Gastrocnemius medialis (tissue), 4 donors: Measurements from ENCODE around the gene CHAF1A. TPM values are rescaled to one million over a fixed set of nuclear protein-coding genes. Genes with fewer than 3 reads are reported as not detected.

ENCODE experiments used
- ATAC-seq, 2 donors: fragments of 150-250 bp; one replicate each; pipeline ENCODE4 v1.9.1; 2016
- DNase-seq, 2 donors: peaks; one replicate each; pipeline ENCODE4 v3.0.0-alpha.2; 2019
- H3K27ac ChIP-seq, 4 donors: fragments of 200-600 bp; sonication (generic); 1 replicate in 1 of 4; 2 replicates in 3 of 4; pipeline ENCODE4 v1.5.1; 2016 to 2018; ENCODE audit warnings: mild to moderate bottlenecking in 2 of 4, moderate library complexity in 1 of 4
- H3K27me3 ChIP-seq, 3 donors: fragments of 200-600 bp; sonication (generic) in 2 of 3; 1 replicate in 1 of 3; 2 replicates in 2 of 3; pipeline versions ENCODE4 v1.5.1 to v1.6.0; 2016 to 2019; ENCODE audit warnings: mild to moderate bottlenecking in 1 of 3, moderate library complexity in 1 of 3
- H3K36me3 ChIP-seq, 2 donors: fragments of 200-600 bp; sonication (generic) in 1 of 2; one replicate each; pipeline ENCODE4 v1.5.1; 2017 to 2018
- H3K4me1 ChIP-seq, 2 donors: fragments of 200-600 bp; sonication (generic) in 1 of 2; one replicate each; pipeline ENCODE4 v1.5.1; 2016 to 2017; ENCODE audit warnings: mild to moderate bottlenecking in 2 of 2
- H3K4me3 ChIP-seq, 4 donors: fragments of 200-600 bp; sonication (generic) in 3 of 4; 1 replicate in 1 of 4; 2 replicates in 3 of 4; pipeline ENCODE4 v1.5.1; 2016 to 2019; ENCODE audit warnings: mild to moderate bottlenecking in 2 of 4
- H3K9me3 ChIP-seq, 3 donors: fragments of 200-600 bp; sonication (generic) in 2 of 3; 1 replicate in 1 of 3; 2 replicates in 2 of 3; pipeline ENCODE4 v1.5.1; 2016 to 2019
- POLR2A ChIP-seq, 2 donors: fragments of 450-650 bp; IDR thresholded peaks; one replicate each; pipeline ENCODE4 v1.6.1; 2017; ENCODE audit warnings: antibody characterized with exemption in 2 of 2, mild to moderate bottlenecking in 2 of 2, moderate library complexity in 2 of 2
- in situ Hi-C, 4 donors: fragments of 200-750 bp; cut with MboI; loops; one replicate each; pipeline versions ENCODE4 v1.15.0 to v1.8.0; 2017; ENCODE audit warnings: low sequenced_read_pairs in 4 of 4
- intact Hi-C: fragments of 100-400 bp; cut with DNase I; formaldehyde crosslinking; loops from one replicate; pipeline ENCODE4 v1.15.1; 2023; ENCODE audit warnings: low total_unique reads
- total RNA-seq, 4 donors: library from RNA; depleted of rRNA; stranded (reverse); fragments of >200 nt; gene quantifications; one replicate each; pipeline versions ENCODE4 v1.1.0 to v1.2.3, GENCODE V29; 2016
- TF ChIP-seq, protein P1 (sequence below), 5 experiments: fragments of 450-650 bp in 3 of 5; fragments of 200-600 bp in 2 of 5; sonication (generic) in 2 of 5; IDR thresholded peaks in 4 of 5; conservative IDR thresholded peaks in 1 of 5; 1 replicate in 4 of 5; 2 replicates in 1 of 5; pipeline ENCODE4 v1.5.1; 2016 to 2019; ENCODE audit warnings: antibody characterized with exemption in 5 of 5, mild to moderate bottlenecking in 3 of 5, moderate library complexity in 3 of 5

Gene CHAF1A
- total RNA-seq, 4 donors from 2014 or later: 7.3 to 15.8 (median 9.7) TPM

DNA sequence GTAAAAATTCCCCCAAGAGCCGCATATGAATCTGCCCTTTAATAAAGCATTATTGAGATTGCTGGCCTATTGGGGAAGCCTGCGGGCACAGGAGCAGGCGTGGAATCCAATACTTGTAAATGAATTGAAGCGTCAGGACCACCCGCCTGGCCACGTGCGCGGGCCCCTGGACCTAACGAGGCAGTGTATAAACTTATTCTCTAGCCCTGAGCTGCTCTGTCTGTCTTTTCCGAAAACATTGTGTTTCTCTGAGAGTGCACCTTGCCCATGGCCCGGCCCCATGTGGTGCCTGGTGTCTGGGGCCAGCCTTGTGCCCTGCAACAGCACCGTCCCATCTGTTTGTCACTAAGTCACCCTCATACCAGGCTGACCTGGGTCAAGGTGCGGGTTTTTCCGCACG is 40.7 kb downstream of the CHAF1A start:
- TF ChIP-seq, protein P1, sequence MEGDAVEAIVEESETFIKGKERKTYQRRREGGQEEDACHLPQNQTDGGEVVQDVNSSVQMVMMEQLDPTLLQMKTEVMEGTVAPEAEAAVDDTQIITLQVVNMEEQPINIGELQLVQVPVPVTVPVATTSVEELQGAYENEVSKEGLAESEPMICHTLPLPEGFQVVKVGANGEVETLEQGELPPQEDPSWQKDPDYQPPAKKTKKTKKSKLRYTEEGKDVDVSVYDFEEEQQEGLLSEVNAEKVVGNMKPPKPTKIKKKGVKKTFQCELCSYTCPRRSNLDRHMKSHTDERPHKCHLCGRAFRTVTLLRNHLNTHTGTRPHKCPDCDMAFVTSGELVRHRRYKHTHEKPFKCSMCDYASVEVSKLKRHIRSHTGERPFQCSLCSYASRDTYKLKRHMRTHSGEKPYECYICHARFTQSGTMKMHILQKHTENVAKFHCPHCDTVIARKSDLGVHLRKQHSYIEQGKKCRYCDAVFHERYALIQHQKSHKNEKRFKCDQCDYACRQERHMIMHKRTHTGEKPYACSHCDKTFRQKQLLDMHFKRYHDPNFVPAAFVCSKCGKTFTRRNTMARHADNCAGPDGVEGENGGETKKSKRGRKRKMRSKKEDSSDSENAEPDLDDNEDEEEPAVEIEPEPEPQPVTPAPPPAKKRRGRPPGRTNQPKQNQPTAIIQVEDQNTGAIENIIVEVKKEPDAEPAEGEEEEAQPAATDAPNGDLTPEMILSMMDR (IDR thresholded peaks at IDR 0.05 in 4 of 5, conservative IDR thresholded peaks at IDR 0.05 in 1 of 5): no peak
- TF ChIP-seq POLR2A (IDR thresholded peaks at IDR 0.05): no peak
- ATAC-seq (no peak), DNase-seq (no peak)
- Histone ChIP-seq H3K36me3 (peaks cover 0 to 35% of the 10 kb centered on the region in 2 donors), H3K4me1 (peaks cover 3 to 5% of the 10 kb centered on the region in 2 donors), H3K9me3 (no peaks in the 10 kb centered on the region), H3K27ac (no peak overlapping the region), H3K27me3 (no peaks in the 10 kb centered on the region), H3K4me3 (no peak overlapping the region)
- intact Hi-C loops: no loop called here
- in situ Hi-C loops: no loop called here

DNA sequence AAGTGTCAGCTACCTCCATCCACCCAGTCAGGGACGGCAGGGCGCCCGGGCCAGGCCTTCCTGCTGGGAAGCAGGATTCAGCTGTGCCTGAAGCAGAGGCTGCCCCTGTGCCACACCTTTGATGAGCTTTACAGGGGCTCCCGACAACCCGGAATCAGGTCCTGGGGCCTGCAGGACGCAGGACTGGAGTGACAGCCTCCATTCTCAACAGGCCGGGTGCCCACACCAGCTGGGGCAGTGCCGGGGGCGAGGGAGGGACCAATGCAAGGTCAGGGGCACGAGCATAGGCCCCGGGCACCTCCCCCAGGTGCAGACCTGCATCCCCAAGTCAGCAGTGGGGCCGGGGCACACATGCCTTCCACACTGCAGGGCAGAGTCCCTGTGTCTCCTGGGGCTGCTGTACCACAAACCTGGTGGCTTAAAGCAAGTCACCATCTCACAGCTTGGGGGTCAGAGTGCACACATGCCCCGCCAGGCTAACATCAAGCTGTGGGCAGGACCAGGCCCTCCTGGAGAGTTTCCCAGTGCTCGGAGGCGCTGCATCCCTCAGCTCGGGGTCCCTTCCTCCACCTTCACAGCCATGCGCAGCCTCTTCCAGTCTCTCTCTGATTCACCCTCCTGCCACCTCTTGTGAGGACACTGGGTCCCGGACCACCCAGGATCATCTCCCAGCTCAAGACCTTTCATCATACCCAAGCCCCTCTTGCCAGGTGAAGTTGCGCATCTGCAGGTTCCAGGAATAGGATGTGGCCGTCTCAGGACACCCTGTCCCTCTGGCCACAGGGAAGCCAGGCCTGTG is 41.7 kb downstream of the CHAF1A start:
- TF ChIP-seq POLR2A (IDR thresholded peaks at IDR 0.05): no peak
- TF ChIP-seq, protein P1 (IDR thresholded peaks at IDR 0.05 in 4 of 5, conservative IDR thresholded peaks at IDR 0.05 in 1 of 5): no peak
- Histone ChIP-seq H3K4me1 (peaks cover 12 to 13% of the 10 kb centered on the region in 2 donors), H3K27me3 (no peaks in the 10 kb centered on the region), H3K4me3 (no peak overlapping the region), H3K27ac (peak overlapping the region in 1 of 4 donors; percentile 82), H3K36me3 (peaks cover 0 to 42% of the 10 kb centered on the region in 2 donors), H3K9me3 (no peaks in the 10 kb centered on the region)
- in situ Hi-C loops (no loop called here), intact Hi-C loops (no loop called here)
- ATAC-seq: no peak
- no peak for DNase-seq

DNA sequence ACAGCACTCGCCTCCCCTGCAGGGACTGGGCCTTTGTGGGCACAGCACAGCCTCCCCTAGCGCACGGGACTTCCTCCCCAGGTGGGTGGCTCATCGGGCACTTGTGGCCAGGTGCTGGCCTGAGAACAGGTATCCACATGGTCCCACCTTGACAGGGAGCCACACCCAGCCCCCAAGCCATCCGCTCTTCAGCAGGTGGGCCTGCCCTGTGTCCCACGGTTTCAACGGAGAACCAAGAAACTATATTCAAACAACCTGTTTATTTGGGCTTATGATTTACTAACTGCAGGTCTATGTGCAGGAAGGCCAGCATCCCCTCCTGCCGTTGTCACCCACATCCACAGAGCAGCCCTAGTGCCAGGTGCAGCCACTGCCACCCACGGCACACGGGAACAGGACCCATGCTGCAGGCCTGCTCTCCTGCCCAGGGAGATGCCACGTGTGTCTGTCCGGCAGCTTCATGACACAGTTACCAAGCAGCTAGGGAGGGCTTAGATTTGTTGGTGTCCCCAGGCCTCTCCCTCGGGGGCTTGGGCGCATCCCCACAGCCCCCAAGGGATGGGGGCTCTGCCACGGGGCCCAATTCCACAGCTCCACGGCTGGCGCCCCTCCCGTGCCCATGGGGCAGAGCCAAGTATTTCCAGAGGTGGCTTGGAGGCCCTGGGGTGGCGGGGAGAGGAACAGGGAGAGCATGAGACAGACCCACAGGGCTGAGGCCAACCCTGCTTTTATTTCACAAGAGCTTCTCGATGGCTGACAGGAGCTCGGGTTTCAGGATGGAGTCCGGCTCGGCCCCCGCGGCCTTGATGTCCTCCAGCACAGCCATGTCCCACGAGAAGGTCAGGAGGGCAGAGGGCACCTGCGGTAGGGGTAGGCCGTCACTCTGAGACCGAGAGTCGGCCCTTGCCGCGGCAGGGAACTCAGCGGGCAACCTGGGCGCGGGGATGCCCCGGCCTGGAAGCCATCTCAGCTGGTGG is 42.6 kb downstream of the CHAF1A start:
- Histone ChIP-seq H3K9me3 (no peaks in the 10 kb centered on the region), H3K4me3 (no peak overlapping the region), H3K4me1 (peaks cover 14 to 18% of the 10 kb centered on the region in 2 donors), H3K27me3 (no peaks in the 10 kb centered on the region), H3K27ac (peak overlapping the region; percentile 25 to 82 (median 74)), H3K36me3 (peaks cover 0 to 42% of the 10 kb centered on the region in 2 donors)
- intact Hi-C loops: no loop called here
- ATAC-seq: peak; percentile 22 to 33
- no peak for TF ChIP-seq POLR2A (IDR thresholded peaks at IDR 0.05)
- TF ChIP-seq, protein P1 (IDR thresholded peaks at IDR 0.05 in 4 of 5, conservative IDR thresholded peaks at IDR 0.05 in 1 of 5): no peak
- DNase-seq: peak; percentile 60 to 63
- in situ Hi-C loops: no loop called here

DNA sequence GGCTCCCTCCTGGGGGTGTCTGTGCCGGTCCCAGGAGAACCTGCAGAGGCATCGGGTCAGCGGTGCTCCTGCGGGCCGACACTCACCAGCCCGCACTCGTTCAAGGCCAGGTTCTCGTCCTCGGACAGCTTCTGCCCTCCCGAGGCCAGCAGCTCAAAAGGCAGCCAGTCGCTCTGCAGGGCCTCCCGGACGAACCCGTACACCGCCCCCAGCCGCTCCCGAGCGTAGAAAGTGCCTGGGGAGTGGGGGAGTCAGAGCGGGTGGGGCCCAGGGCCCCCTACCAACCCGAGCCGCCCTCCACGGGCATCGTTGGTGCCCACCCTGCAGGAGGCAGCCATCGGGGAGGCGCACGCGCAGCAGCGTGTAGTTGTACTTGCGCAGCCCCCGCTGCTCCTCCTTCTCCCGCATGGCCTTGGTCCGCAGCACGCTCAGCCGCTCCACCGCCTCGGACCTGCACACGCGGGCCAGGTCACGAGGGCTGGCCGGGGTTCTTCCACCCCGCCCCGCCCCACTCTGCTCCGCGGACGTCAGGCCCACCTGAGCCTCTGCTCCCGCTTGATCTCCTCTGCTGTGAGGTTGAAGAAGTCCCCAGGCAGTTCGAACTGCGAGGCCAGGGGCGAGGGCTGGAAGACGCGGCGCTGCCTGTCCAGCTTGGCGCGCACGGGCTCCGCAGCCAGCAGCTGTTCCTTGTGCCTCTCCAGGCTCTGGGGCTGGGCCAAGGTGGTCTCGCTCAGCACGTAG is 43.7 kb downstream of the CHAF1A start:
- DNase-seq (no peak), ATAC-seq (no peak)
- peaks cover 0 to 47% of the 10 kb centered on the region in 2 donors for H3K36me3 ChIP-seq
- H3K4me3 ChIP-seq: no peak overlapping the region
- in situ Hi-C loops: no loop called here
- no peak for TF ChIP-seq POLR2A (IDR thresholded peaks at IDR 0.05)
- TF ChIP-seq, protein P1 (IDR thresholded peaks at IDR 0.05 in 4 of 5, conservative IDR thresholded peaks at IDR 0.05 in 1 of 5): no peak
- intact Hi-C loops: no loop called here
- H3K9me3 ChIP-seq: no peaks in the 10 kb centered on the region
- H3K4me1 ChIP-seq: peaks cover 14 to 19% of the 10 kb centered on the region in 2 donors
- peak overlapping the region; percentile 25 to 82 (median 74) for H3K27ac ChIP-seq
- H3K27me3 ChIP-seq: no peaks in the 10 kb centered on the region
